K562 (cell line): ENCODE measurements around the gene PLCG2. TPM values are rescaled to one million over a fixed set of nuclear protein-coding genes. Genes with fewer than 3 reads are reported as not detected.

ENCODE experiments used
- ARHGAP35 ChIP-seq: fragments of 450-650 bp; IDR thresholded peaks from 2 replicates; pipeline ENCODE4 v1.6.1; 2018; ENCODE audit not compliant: partially characterized antibody
- CHD4 ChIP-seq: fragments of 200-600 bp; sonication (generic); IDR thresholded peaks from 3 replicates; pipeline ENCODE4 v1.6.1; 2012; ENCODE audit warnings: low read depth, mild to moderate bottlenecking, mixed read lengths, low read length, inconsistent platforms; ENCODE audit not compliant: insufficient read depth, insufficient replicate concordance, poor library complexity, severe bottlenecking
- EWSR1 ChIP-seq: fragments of 450-650 bp; IDR thresholded peaks from 2 replicates; pipeline ENCODE4 v1.6.1; 2018; ENCODE audit warnings: borderline replicate concordance, mild to moderate bottlenecking, low read depth, moderate library complexity; ENCODE audit not compliant: partially characterized antibody
- HCFC1 ChIP-seq: IDR thresholded peaks from 2 replicates; pipeline ENCODE4 v1.6.1; 2012; ENCODE audit warnings: low read depth, low read length, improper control_type of control experiment
- MECOM ChIP-seq: fragments of 250-450 bp; sonication (Bioruptor Pico); IDR thresholded peaks from 2 replicates; pipeline ENCODE4 v1.8.0; 2022; ENCODE audit warnings: inconsistent platforms
- SAFB2 ChIP-seq: fragments of 200-400 bp; formaldehyde crosslinking; IDR thresholded peaks from 2 replicates; pipeline ENCODE4 v1.6.1; 2018; ENCODE audit warnings: borderline replicate concordance, low read length, low read depth, moderate library complexity; ENCODE audit not compliant: severe bottlenecking
- ZNF12 ChIP-seq: sonication (generic); formaldehyde crosslinking; IDR thresholded peaks from 2 replicates; pipeline ENCODE4 v1.4.0; 2020; ENCODE audit warnings: mild to moderate bottlenecking, missing genetic modification reagents
- ZNF121 ChIP-seq: sonication (generic); formaldehyde crosslinking; conservative IDR thresholded peaks from 2 replicates; pipeline ENCODE4 v1.8.0; 2022; ENCODE audit warnings: missing genetic modification reagents
- polyA plus RNA-seq, 8 experiments: library from polyadenylated mRNA; depleted of rRNA in 4 of 8; stranded (reverse) in 5 of 8; unstranded in 3 of 8; fragments of >200 nt; fragmentation: Nextera tagmentation in 2 of 8; fragmentation: Illumina TruSeq in 1 of 8; extraction: Ambion mirVana in 2 of 8; extraction: Trizol in 1 of 8; gene quantifications; 2 replicates each; pipeline versions ENCODE4 v1.2.1 to v1.2.3, GENCODE V29; 2011 to 2014; ENCODE audit warnings: inconsistent platforms in 1 of 8, missing spikeins in 1 of 8
- total RNA-seq, 7 experiments: library from RNA; depleted of rRNA in 6 of 7; stranded (reverse); fragments of >200 nt in 6 of 7; fragmentation: Illumina TruSeq in 2 of 7; extraction: Trizol in 2 of 7; gene quantifications; 2 replicates each; pipeline versions ENCODE4 v1.2.1 to v1.2.3, GENCODE V29; 2011 to 2021; ENCODE audit warnings: low replicate concordance in 1 of 7
- TF ChIP-seq, protein P1 (sequence below): fragments of 250-450 bp; sonication (Bioruptor Pico); IDR thresholded peaks from 2 replicates; pipeline ENCODE4 v1.9.0; 2021; ENCODE audit warnings: mild to moderate bottlenecking, inconsistent platforms
- TF ChIP-seq, protein P2 (sequence below): fragments of 450-650 bp; formaldehyde crosslinking; IDR thresholded peaks from 2 replicates; pipeline ENCODE4 v1.4.0; 2022; ENCODE audit warnings: mild to moderate bottlenecking, moderate library complexity
- TF ChIP-seq, protein P3 (sequence below): fragments of 450-650 bp; formaldehyde crosslinking; IDR thresholded peaks from 2 replicates; pipeline ENCODE4 v1.4.0; 2020; ENCODE audit warnings: mild to moderate bottlenecking, mixed read lengths
- TF ChIP-seq, protein P4 (sequence below): sonication (generic); formaldehyde crosslinking; IDR thresholded peaks from 2 replicates; pipeline ENCODE4 v1.8.1; 2023; ENCODE audit warnings: mild to moderate bottlenecking, missing genetic modification reagents

Gene PLCG2
- total and polyA plus RNA-seq, 9 of the 15 experiments (the other 6 are each of a cell fraction or from before 2014, with no cell fraction given): 0.94 to 7.1 (median 3.1) TPM

DNA sequence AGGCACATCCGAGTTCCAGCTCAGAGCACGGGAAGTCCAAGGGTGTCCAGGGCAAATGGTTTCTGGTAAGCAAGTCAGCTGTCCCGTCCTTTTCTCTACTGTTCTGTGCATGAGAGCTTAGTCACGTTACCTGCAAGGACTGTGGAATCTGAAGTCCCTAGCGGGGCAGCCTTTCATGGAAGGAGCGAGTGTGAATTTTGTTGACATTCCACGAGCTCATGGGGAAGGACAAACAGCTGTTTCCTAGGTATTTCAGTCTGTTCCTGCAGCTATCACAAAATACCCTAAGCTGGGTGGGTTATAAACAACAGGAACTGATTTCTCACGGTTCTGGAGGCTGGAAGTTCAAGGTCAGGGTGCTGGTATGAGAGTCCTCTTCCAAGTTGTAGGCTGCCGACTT is 122.9 kb downstream of the PLCG2 start (continued):
- TF ChIP-seq, protein P1, sequence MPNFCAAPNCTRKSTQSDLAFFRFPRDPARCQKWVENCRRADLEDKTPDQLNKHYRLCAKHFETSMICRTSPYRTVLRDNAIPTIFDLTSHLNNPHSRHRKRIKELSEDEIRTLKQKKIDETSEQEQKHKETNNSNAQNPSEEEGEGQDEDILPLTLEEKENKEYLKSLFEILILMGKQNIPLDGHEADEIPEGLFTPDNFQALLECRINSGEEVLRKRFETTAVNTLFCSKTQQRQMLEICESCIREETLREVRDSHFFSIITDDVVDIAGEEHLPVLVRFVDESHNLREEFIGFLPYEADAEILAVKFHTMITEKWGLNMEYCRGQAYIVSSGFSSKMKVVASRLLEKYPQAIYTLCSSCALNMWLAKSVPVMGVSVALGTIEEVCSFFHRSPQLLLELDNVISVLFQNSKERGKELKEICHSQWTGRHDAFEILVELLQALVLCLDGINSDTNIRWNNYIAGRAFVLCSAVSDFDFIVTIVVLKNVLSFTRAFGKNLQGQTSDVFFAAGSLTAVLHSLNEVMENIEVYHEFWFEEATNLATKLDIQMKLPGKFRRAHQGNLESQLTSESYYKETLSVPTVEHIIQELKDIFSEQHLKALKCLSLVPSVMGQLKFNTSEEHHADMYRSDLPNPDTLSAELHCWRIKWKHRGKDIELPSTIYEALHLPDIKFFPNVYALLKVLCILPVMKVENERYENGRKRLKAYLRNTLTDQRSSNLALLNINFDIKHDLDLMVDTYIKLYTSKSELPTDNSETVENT: no peak
- TF ChIP-seq HCFC1 (no peak), EWSR1 (no peak), SAFB2 (no peak), CHD4 (no peak), ZNF12 (CRISPR knock-in tag) (no peak), MECOM (CRISPR knock-in tag) (no peak), ZNF121 (CRISPR knock-in tag) (no peak), ARHGAP35 (no peak)
- TF ChIP-seq, protein P2, sequence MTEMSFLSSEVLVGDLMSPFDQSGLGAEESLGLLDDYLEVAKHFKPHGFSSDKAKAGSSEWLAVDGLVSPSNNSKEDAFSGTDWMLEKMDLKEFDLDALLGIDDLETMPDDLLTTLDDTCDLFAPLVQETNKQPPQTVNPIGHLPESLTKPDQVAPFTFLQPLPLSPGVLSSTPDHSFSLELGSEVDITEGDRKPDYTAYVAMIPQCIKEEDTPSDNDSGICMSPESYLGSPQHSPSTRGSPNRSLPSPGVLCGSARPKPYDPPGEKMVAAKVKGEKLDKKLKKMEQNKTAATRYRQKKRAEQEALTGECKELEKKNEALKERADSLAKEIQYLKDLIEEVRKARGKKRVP (CRISPR knock-in tag): no peak
- TF ChIP-seq, protein P3, sequence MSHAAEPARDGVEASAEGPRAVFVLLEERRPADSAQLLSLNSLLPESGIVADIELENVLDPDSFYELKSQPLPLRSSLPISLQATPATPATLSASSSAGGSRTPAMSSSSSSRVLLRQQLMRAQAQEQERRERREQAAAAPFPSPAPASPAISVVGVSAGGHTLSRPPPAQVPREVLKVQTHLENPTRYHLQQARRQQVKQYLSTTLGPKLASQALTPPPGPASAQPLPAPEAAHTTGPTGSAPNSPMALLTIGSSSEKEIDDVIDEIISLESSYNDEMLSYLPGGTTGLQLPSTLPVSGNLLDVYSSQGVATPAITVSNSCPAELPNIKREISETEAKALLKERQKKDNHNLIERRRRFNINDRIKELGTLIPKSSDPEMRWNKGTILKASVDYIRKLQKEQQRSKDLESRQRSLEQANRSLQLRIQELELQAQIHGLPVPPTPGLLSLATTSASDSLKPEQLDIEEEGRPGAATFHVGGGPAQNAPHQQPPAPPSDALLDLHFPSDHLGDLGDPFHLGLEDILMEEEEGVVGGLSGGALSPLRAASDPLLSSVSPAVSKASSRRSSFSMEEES (CRISPR knock-in tag): no peak
- TF ChIP-seq, protein P4, sequence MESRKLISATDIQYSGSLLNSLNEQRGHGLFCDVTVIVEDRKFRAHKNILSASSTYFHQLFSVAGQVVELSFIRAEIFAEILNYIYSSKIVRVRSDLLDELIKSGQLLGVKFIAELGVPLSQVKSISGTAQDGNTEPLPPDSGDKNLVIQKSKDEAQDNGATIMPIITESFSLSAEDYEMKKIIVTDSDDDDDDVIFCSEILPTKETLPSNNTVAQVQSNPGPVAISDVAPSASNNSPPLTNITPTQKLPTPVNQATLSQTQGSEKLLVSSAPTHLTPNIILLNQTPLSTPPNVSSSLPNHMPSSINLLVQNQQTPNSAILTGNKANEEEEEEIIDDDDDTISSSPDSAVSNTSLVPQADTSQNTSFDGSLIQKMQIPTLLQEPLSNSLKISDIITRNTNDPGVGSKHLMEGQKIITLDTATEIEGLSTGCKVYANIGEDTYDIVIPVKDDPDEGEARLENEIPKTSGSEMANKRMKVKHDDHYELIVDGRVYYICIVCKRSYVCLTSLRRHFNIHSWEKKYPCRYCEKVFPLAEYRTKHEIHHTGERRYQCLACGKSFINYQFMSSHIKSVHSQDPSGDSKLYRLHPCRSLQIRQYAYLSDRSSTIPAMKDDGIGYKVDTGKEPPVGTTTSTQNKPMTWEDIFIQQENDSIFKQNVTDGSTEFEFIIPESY: no peak
